AG04450 (cell line): ENCODE results near the gene GALNT7. TPM values are rescaled to one million over a fixed set of nuclear protein-coding genes. Genes with fewer than 3 reads are reported as not detected.

Experiments used
- CTCF ChIA-PET: fragments of 300-600, 350-600 bp; formaldehyde crosslinking; extraction: SDS; loops from one replicate; lab custom pipeline; 2022; ENCODE audit warnings: antibody characterized with exemption, inconsistent platforms; lab: Charles Lee
- POLR2A ChIA-PET: fragments of 350-600 bp; formaldehyde crosslinking; extraction: SDS; loops from one replicate; lab custom pipeline; 2021; ENCODE audit warnings: antibody characterized with exemption, inconsistent platforms; lab: Yijun Ruan, JAX
- DNase-seq: peaks from one replicate; pipeline ENCODE4 v3.0.0-alpha.2; 2011; ENCODE audit warnings: low read depth, low spot score
- H3K27ac ChIP-seq: one replicate; pipeline ENCODE4 v1.5.1; 2012; ENCODE audit warnings: low read depth, low read length, control low read depth
- H3K27me3 ChIP-seq: one replicate; pipeline ENCODE4 v1.6.0; 2012; ENCODE audit warnings: low read length; ENCODE audit not compliant: control insufficient read depth, insufficient read depth
- H3K4me3 ChIP-seq: 2 replicates; pipeline ENCODE4 v1.5.1; 2011; ENCODE audit warnings: mild to moderate bottlenecking, low read depth, low read length, control low read depth
- H3K9me3 ChIP-seq: 2 replicates; pipeline ENCODE4 v1.5.1; 2012; ENCODE audit warnings: low read length; ENCODE audit not compliant: control insufficient read depth, insufficient read depth
- polyA plus RNA-seq: library from polyadenylated mRNA; depleted of rRNA; stranded (reverse); fragments of >200 nt; gene quantifications from 2 replicates; pipeline ENCODE4 v1.2.3, GENCODE V29; 2011
- TF ChIP-seq, protein P1 (sequence below): IDR thresholded peaks from 2 replicates; pipeline ENCODE4 v1.5.1; 2011; ENCODE audit warnings: low read depth, low read length, control low read depth, inconsistent platforms

GALNT7 gene
- polyA plus RNA-seq, 1 experiment: 47.6 TPM

DNA sequence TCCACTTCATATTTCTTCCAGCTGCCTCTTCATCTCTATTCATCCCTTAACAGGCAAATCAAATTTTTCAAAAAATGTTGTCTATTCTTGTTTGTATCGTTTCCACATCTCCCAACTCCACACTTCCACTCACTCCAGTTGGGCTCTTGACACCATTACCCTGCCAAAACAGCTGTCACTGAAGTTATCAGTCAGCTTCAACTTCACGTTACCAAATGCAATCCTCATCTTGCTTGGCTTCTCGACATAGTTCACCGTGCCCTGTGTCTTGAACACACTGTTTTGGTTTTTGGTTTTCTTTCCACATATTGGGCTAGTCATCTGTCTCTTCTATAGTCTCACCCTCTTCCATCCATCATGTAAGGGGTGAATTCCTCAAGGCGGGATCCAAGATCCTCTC lies 65.2 kb downstream of the GALNT7 start:
- CTCF ChIA-PET: interaction anchor here (2.3 kb wide), 1 partner anchor 221 kb away, joined by 7 read pairs; no protein-coding TSS in a partner anchor
- POLR2A ChIA-PET: no interaction called here
- no peak for DNase-seq
- no peaks in the 10 kb centered on the region for H3K9me3 ChIP-seq
- no peaks in the 10 kb centered on the region for H3K27me3 ChIP-seq
- H3K4me3 ChIP-seq: no peak overlapping the region
- no peak overlapping the region for H3K27ac ChIP-seq
- TF ChIP-seq, protein P1, sequence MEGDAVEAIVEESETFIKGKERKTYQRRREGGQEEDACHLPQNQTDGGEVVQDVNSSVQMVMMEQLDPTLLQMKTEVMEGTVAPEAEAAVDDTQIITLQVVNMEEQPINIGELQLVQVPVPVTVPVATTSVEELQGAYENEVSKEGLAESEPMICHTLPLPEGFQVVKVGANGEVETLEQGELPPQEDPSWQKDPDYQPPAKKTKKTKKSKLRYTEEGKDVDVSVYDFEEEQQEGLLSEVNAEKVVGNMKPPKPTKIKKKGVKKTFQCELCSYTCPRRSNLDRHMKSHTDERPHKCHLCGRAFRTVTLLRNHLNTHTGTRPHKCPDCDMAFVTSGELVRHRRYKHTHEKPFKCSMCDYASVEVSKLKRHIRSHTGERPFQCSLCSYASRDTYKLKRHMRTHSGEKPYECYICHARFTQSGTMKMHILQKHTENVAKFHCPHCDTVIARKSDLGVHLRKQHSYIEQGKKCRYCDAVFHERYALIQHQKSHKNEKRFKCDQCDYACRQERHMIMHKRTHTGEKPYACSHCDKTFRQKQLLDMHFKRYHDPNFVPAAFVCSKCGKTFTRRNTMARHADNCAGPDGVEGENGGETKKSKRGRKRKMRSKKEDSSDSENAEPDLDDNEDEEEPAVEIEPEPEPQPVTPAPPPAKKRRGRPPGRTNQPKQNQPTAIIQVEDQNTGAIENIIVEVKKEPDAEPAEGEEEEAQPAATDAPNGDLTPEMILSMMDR: no peak

DNA sequence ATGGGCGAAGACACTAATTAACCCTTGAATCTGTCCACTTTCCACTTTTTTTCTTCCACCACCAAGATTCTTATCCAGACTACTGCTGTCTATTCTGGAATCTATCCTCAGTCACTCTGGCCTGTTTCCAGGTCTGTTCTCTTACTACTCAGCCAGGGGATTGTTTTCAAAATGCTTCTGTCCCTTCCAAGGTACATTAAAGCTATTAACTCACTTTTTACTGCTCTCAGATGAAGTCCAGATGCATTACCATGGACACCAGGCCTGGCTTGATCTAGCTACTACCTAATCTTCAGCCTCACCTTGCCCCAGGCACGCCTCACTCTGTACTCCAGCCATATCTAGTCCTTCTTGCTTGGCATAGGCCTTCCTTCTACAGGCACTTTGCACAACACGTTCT lies 66.4 kb downstream of the GALNT7 start:
- CTCF ChIA-PET: interaction anchor here (0.5 kb wide), 1 partner anchor 30 kb away, joined by 4 read pairs; no protein-coding TSS in a partner anchor
- DNase-seq: no peak

DNA sequence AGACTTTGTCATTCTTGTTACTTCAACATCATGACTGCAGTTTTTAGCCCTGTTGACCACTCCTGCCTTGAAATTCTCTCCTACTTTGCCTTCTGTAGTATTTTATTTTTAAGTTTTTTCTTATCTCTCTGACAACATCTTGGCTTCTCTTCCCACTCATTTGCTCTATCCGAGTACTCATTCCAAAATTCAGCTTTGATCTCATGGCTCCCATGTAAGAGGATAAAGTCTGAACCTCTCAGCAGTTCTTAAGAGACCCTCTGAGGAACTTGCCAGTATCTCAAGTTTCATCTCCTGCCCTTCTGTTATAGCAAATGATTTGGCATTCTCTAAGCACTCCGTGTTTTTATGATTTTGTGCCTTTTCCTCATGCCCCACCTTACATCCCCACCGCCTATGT lies 67.7 kb downstream of the GALNT7 start:
- TF ChIP-seq, protein P1: no peak
- ChIA-PET CTCF (no interaction called here), POLR2A (interaction anchor here (0.5 kb wide), 1 partner anchor 134 kb away, joined by 3 read pairs; no protein-coding TSS in a partner anchor)
- DNase-seq: no peak
- no peaks in the 10 kb centered on the region for H3K27me3 ChIP-seq
- H3K9me3 ChIP-seq: no peaks in the 10 kb centered on the region
- no peak overlapping the region for H3K4me3 ChIP-seq
- no peak overlapping the region for H3K27ac ChIP-seq

More for the DNA sequence above, 66.4 kb downstream of the GALNT7 start:
- POLR2A ChIA-PET: no interaction called here
- Histone ChIP-seq H3K27ac (no peak overlapping the region), H3K9me3 (no peaks in the 10 kb centered on the region), H3K27me3 (no peaks in the 10 kb centered on the region), H3K4me3 (no peak overlapping the region)
- TF ChIP-seq, protein P1: no peak

DNA sequence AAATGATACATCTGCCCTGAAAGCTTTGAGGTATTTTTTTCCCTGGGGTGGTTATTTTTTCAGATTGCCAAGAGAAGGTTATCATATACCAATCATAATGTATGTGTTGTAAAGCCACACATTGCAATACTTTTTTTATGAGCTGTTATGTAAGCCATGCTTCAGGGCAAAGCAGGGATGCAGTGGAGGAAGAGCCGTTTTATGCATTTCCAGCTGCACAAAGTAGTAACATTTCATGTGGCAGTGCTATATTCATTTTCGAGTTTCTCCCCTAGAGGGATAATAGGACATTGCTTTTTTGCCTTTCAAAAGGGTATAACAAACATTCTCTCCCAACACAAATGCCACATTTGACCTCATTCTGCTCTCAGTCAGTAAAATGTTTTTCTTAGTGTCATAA lies 68.5 kb downstream of the GALNT7 start:
- Histone ChIP-seq H3K4me3 (no peak overlapping the region), H3K27ac (no peak overlapping the region), H3K27me3 (no peaks in the 10 kb centered on the region), H3K9me3 (no peaks in the 10 kb centered on the region)
- ChIA-PET POLR2A (no interaction called here), CTCF (interaction anchor here (0.6 to 2.2 kb wide), 4 partner anchors 19 to 224 kb away, joined by 3 to 13 read pairs (median 6); no protein-coding TSS in a partner anchor)
- no peak for DNase-seq
- TF ChIP-seq, protein P1: peak; percentile 28; the same call in 1 of the 2 replicates

DNA sequence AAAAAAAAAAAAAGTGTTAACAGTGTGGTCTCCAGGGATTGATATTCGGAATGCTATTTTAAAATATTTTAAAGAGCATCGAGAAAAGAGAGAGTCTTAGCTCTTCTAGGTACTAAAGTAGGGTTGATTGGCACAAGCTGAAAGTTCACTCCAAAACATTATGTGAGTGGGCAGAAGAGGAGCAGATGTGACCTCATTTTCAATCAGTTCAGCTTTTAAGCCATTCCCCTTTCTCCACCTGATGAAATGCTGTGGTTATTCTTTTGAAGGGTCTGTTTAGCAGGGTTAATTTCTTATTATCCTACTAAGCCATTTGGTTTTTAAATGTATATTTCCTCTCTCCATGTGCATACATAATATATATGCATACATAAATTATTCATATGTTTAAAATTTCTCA lies 69.2 kb downstream of the GALNT7 start:
- H3K4me3 ChIP-seq: no peak overlapping the region
- CTCF ChIA-PET: interaction anchor here (0.6 to 2.2 kb wide), 5 partner anchors 19 to 721 kb away, joined by 3 to 13 read pairs (median 4); no protein-coding TSS in a partner anchor
- no peak for DNase-seq
- TF ChIP-seq, protein P1: no peak
- POLR2A ChIA-PET: no interaction called here
- no peaks in the 10 kb centered on the region for H3K9me3 ChIP-seq
- H3K27ac ChIP-seq: no peak overlapping the region
- H3K27me3 ChIP-seq: no peaks in the 10 kb centered on the region
